HEK293 (cell line): ENCODE measurements around the gene MYO7A.

ENCODE experiments used
- CTCF ChIA-PET: fragments of 350-600 bp; formaldehyde crosslinking; extraction: SDS; loops from one replicate; lab custom pipeline; 2021; ENCODE audit warnings: antibody characterized with exemption; lab: Yijun Ruan, JAX
- POLR2A ChIA-PET: fragments of 300-600 bp; formaldehyde crosslinking; extraction: SDS; loops from one replicate; lab custom pipeline; 2020; ENCODE audit warnings: antibody characterized with exemption, inconsistent platforms; lab: Yijun Ruan, JAX
- H3K27ac ChIP-seq: fragments of 200-500 bp; sonication (Bioruptor generic); 2 replicates; pipeline ENCODE4 v1.5.1; 2014; ENCODE audit warnings: low read depth, low read length, control low read depth, inconsistent platforms; ENCODE audit errors: extremely low read depth
- H3K36me3 ChIP-seq, 2 experiments: fragments of 200-500 bp in 1 of 2; sonication (Bioruptor generic) in 1 of 2; 1 replicate in 1 of 2; 2 replicates in 1 of 2; pipeline ENCODE4 v1.5.1; 2014 to 2017; ENCODE audit warnings: inconsistent platforms in 2 of 2, low read length in 2 of 2; ENCODE audit not compliant: control insufficient read depth in 2 of 2, insufficient read depth in 1 of 2
- H3K4me1 ChIP-seq: fragments of 200-500 bp; sonication (Bioruptor generic); 2 replicates; pipeline ENCODE4 v1.5.1; 2014; ENCODE audit warnings: mild to moderate bottlenecking, low read length, inconsistent platforms; ENCODE audit not compliant: control insufficient read depth, insufficient read depth
- H3K4me3 ChIP-seq: 2 replicates; pipeline ENCODE4 v1.5.1; 2011; ENCODE audit warnings: low read depth, mild to moderate bottlenecking, control low read depth, low read length, moderate library complexity
- H3K9me3 ChIP-seq: fragments of 200-500 bp; sonication (Bioruptor generic); 2 replicates; pipeline ENCODE4 v1.5.1; 2014; ENCODE audit warnings: low read depth, low read length, inconsistent platforms; ENCODE audit not compliant: control insufficient read depth, insufficient read depth
- GLIS2 ChIP-seq: fragments of 450-650 bp; formaldehyde crosslinking; IDR thresholded peaks from 2 replicates; pipeline ENCODE4 v1.5.1; 2016; ENCODE audit warnings: missing biosample characterization, missing genetic modification characterization
- HIC1 ChIP-seq: fragments of 450-650 bp; formaldehyde crosslinking; IDR thresholded peaks from 2 replicates; pipeline ENCODE4 v1.5.1; 2016; ENCODE audit warnings: missing biosample characterization, missing genetic modification characterization
- MYNN ChIP-seq: fragments of 450-650 bp; formaldehyde crosslinking; IDR thresholded peaks from 2 replicates; pipeline ENCODE4 v1.5.1; 2016; ENCODE audit warnings: missing biosample characterization, missing genetic modification characterization, borderline replicate concordance
- OSR2 ChIP-seq: fragments of 450-650 bp; formaldehyde crosslinking; IDR thresholded peaks from 2 replicates; pipeline ENCODE4 v1.5.1; 2016; ENCODE audit warnings: missing biosample characterization, missing genetic modification characterization
- REST ChIP-seq: fragments of 450-650 bp; formaldehyde crosslinking; IDR thresholded peaks from 2 replicates; pipeline ENCODE4 v1.5.1; 2016; ENCODE audit warnings: missing biosample characterization, missing genetic modification characterization
- SALL2 ChIP-seq: fragments of 450-650 bp; formaldehyde crosslinking; IDR thresholded peaks from 2 replicates; pipeline ENCODE4 v1.5.0; 2017; ENCODE audit warnings: missing biosample characterization, mild to moderate bottlenecking, missing genetic modification characterization, borderline replicate concordance
- SETDB1 ChIP-seq: IDR thresholded peaks from one replicate; pipeline ENCODE4 v1.6.1; 2017; ENCODE audit warnings: mild to moderate bottlenecking, low read length, moderate library complexity, mixed read lengths; ENCODE audit not compliant: insufficient read length
- YY1 ChIP-seq: fragments of 450-650 bp; formaldehyde crosslinking; IDR thresholded peaks from 2 replicates; pipeline ENCODE4 v1.5.1; 2018; ENCODE audit warnings: missing biosample characterization, missing genetic modification characterization
- ZBTB7A ChIP-seq: fragments of 450-650 bp; formaldehyde crosslinking; IDR thresholded peaks from 2 replicates; pipeline ENCODE4 v1.5.1; 2016; ENCODE audit warnings: low read depth, missing biosample characterization, missing genetic modification characterization
- ZIC2 ChIP-seq: fragments of 450-650 bp; formaldehyde crosslinking; IDR thresholded peaks from 2 replicates; pipeline ENCODE4 v1.5.1; 2016; ENCODE audit warnings: missing biosample characterization, missing genetic modification characterization
- ZNF146 ChIP-seq: fragments of 450-650 bp; formaldehyde crosslinking; IDR thresholded peaks from 2 replicates; pipeline ENCODE4 v1.5.1; 2016; ENCODE audit warnings: missing biosample characterization, missing genetic modification characterization
- ZNF157 ChIP-seq: fragments of 450-650 bp; formaldehyde crosslinking; IDR thresholded peaks from 2 replicates; pipeline ENCODE4 v1.5.1; 2016; ENCODE audit warnings: missing biosample characterization, missing genetic modification characterization
- ZNF211 ChIP-seq: fragments of 450-650 bp; formaldehyde crosslinking; IDR thresholded peaks from 2 replicates; pipeline ENCODE4 v1.5.1; 2016; ENCODE audit warnings: low read depth, missing biosample characterization, missing genetic modification characterization
- ZNF223 ChIP-seq: fragments of 450-650 bp; formaldehyde crosslinking; IDR thresholded peaks from 2 replicates; pipeline ENCODE4 v1.5.1; 2016; ENCODE audit warnings: missing biosample characterization, missing genetic modification characterization
- ZNF302 ChIP-seq: fragments of 450-650 bp; formaldehyde crosslinking; IDR thresholded peaks from 2 replicates; pipeline ENCODE4 v1.5.1; 2016; ENCODE audit warnings: missing biosample characterization, missing genetic modification characterization, low read depth
- ZNF311 ChIP-seq: fragments of 450-650 bp; formaldehyde crosslinking; IDR thresholded peaks from 2 replicates; pipeline ENCODE4 v1.5.1; 2017; ENCODE audit warnings: missing biosample characterization, missing genetic modification characterization, borderline replicate concordance
- ZNF394 ChIP-seq: fragments of 450-650 bp; formaldehyde crosslinking; IDR thresholded peaks from 2 replicates; pipeline ENCODE4 v1.5.1; 2016; ENCODE audit warnings: missing biosample characterization, missing genetic modification characterization, mild to moderate bottlenecking, moderate library complexity, borderline replicate concordance
- ZNF501 ChIP-seq: fragments of 450-650 bp; formaldehyde crosslinking; IDR thresholded peaks from 2 replicates; pipeline ENCODE4 v1.5.1; 2016; ENCODE audit warnings: missing biosample characterization, missing genetic modification characterization
- ZNF548 ChIP-seq: fragments of 450-650 bp; formaldehyde crosslinking; IDR thresholded peaks from 2 replicates; pipeline ENCODE4 v1.5.1; 2016; ENCODE audit warnings: missing biosample characterization, missing genetic modification characterization
- ZNF610 ChIP-seq: fragments of 450-650 bp; formaldehyde crosslinking; IDR thresholded peaks from 2 replicates; pipeline ENCODE4 v1.5.1; 2016; ENCODE audit warnings: missing biosample characterization, missing genetic modification characterization, borderline replicate concordance
- ZNF623 ChIP-seq: fragments of 450-650 bp; formaldehyde crosslinking; IDR thresholded peaks from 2 replicates; pipeline ENCODE4 v1.5.1; 2016; ENCODE audit warnings: missing biosample characterization, missing genetic modification characterization
- ZNF626 ChIP-seq: fragments of 450-650 bp; sonication (Bioruptor Pico); formaldehyde crosslinking; IDR thresholded peaks from 2 replicates; pipeline ENCODE4 v1.5.1; 2018; ENCODE audit warnings: missing biosample characterization, missing genetic modification characterization, inconsistent platforms
- ZNF639 ChIP-seq: fragments of 450-650 bp; formaldehyde crosslinking; IDR thresholded peaks from 2 replicates; pipeline ENCODE4 v1.5.1; 2016; ENCODE audit warnings: missing biosample characterization, missing genetic modification characterization
- ZNF660 ChIP-seq: fragments of 450-650 bp; IDR thresholded peaks from 2 replicates; pipeline ENCODE4 v1.5.1; 2018; ENCODE audit warnings: missing biosample characterization, mild to moderate bottlenecking, missing genetic modification characterization
- ZNF670 ChIP-seq: fragments of 450-650 bp; formaldehyde crosslinking; IDR thresholded peaks from 2 replicates; pipeline ENCODE4 v1.5.1; 2016; ENCODE audit warnings: missing biosample characterization, missing genetic modification characterization, low read depth

MYO7A gene

GRCh38 chr11:77215106-77215505 lies 87.1 kb downstream of the MYO7A start:
- Histone ChIP-seq H3K9me3 (no peaks in the 10 kb centered on the region), H3K36me3 (no peaks in the 10 kb centered on the region), H3K27ac (no peak overlapping the region), H3K4me3 (no peak overlapping the region), H3K4me1 (no peaks in the 10 kb centered on the region)
- CTCF ChIA-PET, result interaction anchor here (1.6 kb wide), 1 partner anchor 27 kb away, joined by 4 read pairs; no protein-coding TSS in a partner anchor
- POLR2A ChIA-PET, result no interaction called here
- TF ChIP-seq ZNF157 (tag by site-specific recombination) (no peak), HIC1 (no peak), ZNF626 (tag by site-specific recombination) (no peak), SETDB1 (no peak), ZNF610 (no peak), SALL2 (tag by site-specific recombination) (no peak), ZNF223 (no peak), ZNF302 (tag by site-specific recombination) (no peak), ZNF311 (tag by site-specific recombination) (no peak)

- ChIA-PET CTCF (interaction anchor here (0.9 to 1.1 kb wide), 3 partner anchors 12 to 332 kb away, joined by 3 to 4 read pairs (median 3); no protein-coding TSS in a partner anchor), POLR2A (no interaction called here)
- Histone ChIP-seq H3K4me3 (no peak overlapping the region), H3K36me3 (no peaks in the 10 kb centered on the region), H3K27ac (no peak overlapping the region), H3K4me1 (no peaks in the 10 kb centered on the region), H3K9me3 (no peaks in the 10 kb centered on the region)
- TF ChIP-seq ZNF146 (tag by site-specific recombination) (no peak), ZNF394 (tag by site-specific recombination) (no peak), ZNF670 (tag by site-specific recombination) (no peak), ZNF639 (tag by site-specific recombination) (no peak), ZNF501 (tag by site-specific recombination) (no peak)
These were observed 89.1 kb downstream of the MYO7A start for GRCh38 chr11:77217156-77217555.

- ChIA-PET CTCF (no interaction called here), POLR2A (no interaction called here)
- Histone ChIP-seq H3K36me3 (no peaks in the 10 kb centered on the region), H3K4me1 (no peaks in the 10 kb centered on the region), H3K4me3 (no peak overlapping the region), H3K27ac (no peak overlapping the region), H3K9me3 (no peaks in the 10 kb centered on the region)
- no peak for TF ChIP-seq ZNF623 (tag by site-specific recombination)
- TF ChIP-seq ZNF548 (tag by site-specific recombination), result no peak
- TF ChIP-seq ZIC2, result no peak
- no peak for TF ChIP-seq YY1
- TF ChIP-seq ZBTB7A (tag by site-specific recombination), result no peak
- TF ChIP-seq REST (tag by site-specific recombination), result no peak
- no peak for TF ChIP-seq ZNF610
- no peak for TF ChIP-seq GLIS2 (tag by site-specific recombination)
- no peak for TF ChIP-seq OSR2 (tag by site-specific recombination)
- TF ChIP-seq MYNN (tag by site-specific recombination), result no peak
- TF ChIP-seq ZNF660 (tag by site-specific recombination), result no peak
- TF ChIP-seq ZNF211, result no peak
These were observed 95.8 kb downstream of the MYO7A start for GRCh38 chr11:77223797-77224196.
